PC-9 (cell line): ENCODE data around the gene CHST11. TPM values are rescaled to one million over a fixed set of nuclear protein-coding genes. Genes with fewer than 3 reads are reported as not detected.

Experiments used
- BruUV-seq: library from RNA; stranded (reverse); fragments of 400-500 nt; replicated peaks from 2 replicates; lab custom pipeline; 2021; lab: Mats Ljungman, UMichigan
- CTCF ChIA-PET: fragments of 300-600 bp; sonication (Branson Sonifier 250); formaldehyde crosslinking; loops from one replicate; lab custom pipeline; 2022; ENCODE audit warnings: antibody characterized with exemption; lab: Charles Lee
- POLR2A ChIA-PET: fragments of 300-600 bp; sonication (Branson Sonifier 250); formaldehyde crosslinking; loops from one replicate; lab custom pipeline; 2022; ENCODE audit warnings: antibody characterized with exemption; ENCODE audit not compliant: unreplicated experiment; lab: Charles Lee
- DNase-seq, 2 experiments: peaks; one replicate each; pipeline versions ENCODE4 v3.0.0 to v3.0.0-alpha.2; 2015 to 2022; ENCODE audit warnings: mixed read lengths in 1 of 2
- H2AFZ ChIP-seq: fragments of 200-600 bp; sonication (generic); 2 replicates; pipeline ENCODE4 v1.8.1; 2017; ENCODE audit warnings: antibody characterized with exemption
- H3F3A ChIP-seq: fragments of 200-600 bp; sonication (generic); 2 replicates; pipeline ENCODE4 v1.8.1; 2017; ENCODE audit warnings: antibody characterized with exemption, mild to moderate bottlenecking, low read depth; ENCODE audit not compliant: insufficient read depth
- H3K27ac ChIP-seq: fragments of 200-600 bp; sonication (generic); 2 replicates; pipeline ENCODE4 v1.6.1; 2016; ENCODE audit warnings: mixed run types
- H3K27me3 ChIP-seq: fragments of 200-600 bp; sonication (generic); 2 replicates; pipeline ENCODE4 v1.6.1; 2016; ENCODE audit warnings: low read depth, mixed run types; ENCODE audit not compliant: insufficient read depth
- H3K36me3 ChIP-seq: fragments of 200-600 bp; sonication (generic); 2 replicates; pipeline ENCODE4 v1.6.1; 2016; ENCODE audit warnings: low read depth, mixed run types
- H3K4me1 ChIP-seq: fragments of 200-600 bp; sonication (generic); replicated peaks from 2 replicates; pipeline ENCODE4 v1.6.1; 2016; ENCODE audit warnings: mixed run types; ENCODE audit not compliant: insufficient read depth
- H3K4me2 ChIP-seq: fragments of 200-600 bp; sonication (generic); 2 replicates; pipeline ENCODE4 v1.6.1; 2017; ENCODE audit warnings: mixed run types
- H3K4me3 ChIP-seq: fragments of 200-600 bp; sonication (generic); 2 replicates; pipeline ENCODE4 v1.6.1; 2016; ENCODE audit warnings: mixed run types
- H3K79me2 ChIP-seq: fragments of 200-600 bp; sonication (generic); 2 replicates; pipeline ENCODE4 v1.6.1; 2017; ENCODE audit warnings: low read depth, mixed run types
- H3K9me2 ChIP-seq: fragments of 200-600 bp; sonication (generic); 2 replicates; pipeline ENCODE4 v1.8.1; 2017; ENCODE audit warnings: mild to moderate bottlenecking; ENCODE audit not compliant: insufficient read depth
- H3K9me3 ChIP-seq: fragments of 200-600 bp; sonication (generic); 2 replicates; pipeline ENCODE4 v1.8.1; 2016; ENCODE audit warnings: low read depth; ENCODE audit not compliant: insufficient read depth
- H4K20me1 ChIP-seq: fragments of 200-600 bp; sonication (generic); 2 replicates; pipeline ENCODE4 v1.8.1; 2017; ENCODE audit not compliant: insufficient read depth
- CTCF ChIP-seq: fragments of 200-600 bp; sonication (generic); conservative IDR thresholded peaks from 2 replicates; pipeline ENCODE4 v1.6.1; 2017; ENCODE audit warnings: mixed run types, antibody characterized with exemption, mild to moderate bottlenecking, moderate library complexity
- EZH2 ChIP-seq: fragments of 200-600 bp; sonication (generic); IDR thresholded peaks from 2 replicates; pipeline ENCODE4 v1.8.0; 2017; ENCODE audit warnings: antibody characterized with exemption, low read depth
- intact Hi-C: fragments of 100-400 bp; cut with micrococcal nuclease; formaldehyde crosslinking; loops from one replicate; pipeline ENCODE4 v1.10.0; 2022; ENCODE audit not compliant: unreplicated experiment
- total RNA-seq: library from RNA; stranded (reverse); gene quantifications from 2 replicates; pipeline ENCODE4 v1.2.3, GENCODE V29; 2021

The CHST11 gene
- total RNA-seq, 1 experiment from 2014 or later: 39.9 TPM

- TF ChIP-seq EZH2 (no peak), CTCF (no peak)
- no peak overlapping the region for H3K4me3 ChIP-seq
- no peaks in the 10 kb centered on the region for H3K36me3 ChIP-seq
- H3K4me2 ChIP-seq: no peak overlapping the region
- H3K27ac ChIP-seq: no peak overlapping the region
- no TSS peak for BruUV-seq
- peaks cover 8% of the 10 kb centered on the region; the same call in 1 of the 2 replicates for H3K9me3 ChIP-seq
- H3K4me1 ChIP-seq: peaks cover 74% of the 10 kb centered on the region
- CTCF ChIA-PET: no interaction called here
- no peaks in the 10 kb centered on the region for H3K27me3 ChIP-seq
- H3F3A ChIP-seq: peaks cover 41% of the 10 kb centered on the region
- no peaks in the 10 kb centered on the region for H4K20me1 ChIP-seq
- H2AFZ ChIP-seq: no peak overlapping the region
- POLR2A ChIA-PET: no interaction called here
- intact Hi-C loops: no loop called here
- no peaks in the 10 kb centered on the region for H3K9me2 ChIP-seq
- DNase-seq: no peak
- H3K79me2 ChIP-seq: no peaks in the 10 kb centered on the region
Measured at GRCh38 chr12:104419717-104420116, 37.0 kb upstream of the CHST11 start.

GRCh38 chr12:104420868-104421267 is 35.9 kb upstream of the CHST11 start:
- no peak for DNase-seq
- no peaks in the 10 kb centered on the region for H4K20me1 ChIP-seq
- H3K9me3 ChIP-seq: peaks cover 8% of the 10 kb centered on the region; the same call in 1 of the 2 replicates
- H3K27me3 ChIP-seq: no peaks in the 10 kb centered on the region
- H3K9me2 ChIP-seq: no peaks in the 10 kb centered on the region
- TF ChIP-seq CTCF: no peak
- TF ChIP-seq EZH2: no peak
- intact Hi-C loops: no loop called here
- H3K4me2 ChIP-seq: peak overlapping the region; percentile 39
- H3K36me3 ChIP-seq: no peaks in the 10 kb centered on the region
- POLR2A ChIA-PET: no interaction called here
- CTCF ChIA-PET: no interaction called here
- no TSS peak for BruUV-seq
- peaks cover 31% of the 10 kb centered on the region for H3F3A ChIP-seq
- H2AFZ ChIP-seq: no peak overlapping the region
- H3K27ac ChIP-seq: peak overlapping the region; percentile 4; the same call in 1 of the 2 replicates
- no peak overlapping the region for H3K4me3 ChIP-seq
- peaks cover 62% of the 10 kb centered on the region for H3K4me1 ChIP-seq
- no peaks in the 10 kb centered on the region for H3K79me2 ChIP-seq

- Histone ChIP-seq H3K4me2 (peak overlapping the region; percentile 39), H3K27me3 (no peaks in the 10 kb centered on the region), H2AFZ (no peak overlapping the region), H3K9me2 (no peaks in the 10 kb centered on the region), H3K27ac (peak overlapping the region; percentile 4; the same call in 1 of the 2 replicates), H3K4me1 (peaks cover 62% of the 10 kb centered on the region), H3K9me3 (peaks cover 8% of the 10 kb centered on the region; the same call in 1 of the 2 replicates), H4K20me1 (no peaks in the 10 kb centered on the region), H3K4me3 (no peak overlapping the region), H3F3A (peaks cover 32% of the 10 kb centered on the region), H3K79me2 (no peaks in the 10 kb centered on the region), H3K36me3 (no peaks in the 10 kb centered on the region)
- no peak for TF ChIP-seq EZH2
- no peak for TF ChIP-seq CTCF
- intact Hi-C loops: no loop called here
- DNase-seq: no peak
- BruUV-seq: no TSS peak
- ChIA-PET CTCF (no interaction called here), POLR2A (no interaction called here)
Measured at GRCh38 chr12:104421343-104421742, 35.4 kb upstream of the CHST11 start.
